HG03175 (cell line): Measurements from ENCODE around the gene POMT1.
"Not testable (repeated sequence)": the region's sequence is repeated elsewhere in the genome, so short reads cannot be mapped to it uniquely, and the experiment has no call there.

ENCODE experiments used
- ATAC-seq: cut with Tn5 transposase; IDR thresholded peaks from one replicate; pipeline ENCODE4 v1.9.1; 2021; ENCODE audit warnings: mild to moderate bottlenecking, moderate library complexity; ENCODE audit not compliant: unreplicated experiment

Gene POMT1

GRCh38 chr9:131495785-131496184 is 6.9 kb upstream of the POMT1 start:
- ATAC-seq: no peak

- no peak for ATAC-seq
These were observed 5.8 kb upstream of the POMT1 start for GRCh38 chr9:131496844-131497405.

GRCh38 chr9:131499254-131499767 is 3.4 kb upstream of the POMT1 start:
- no peak for ATAC-seq

- no peak for ATAC-seq
These were observed 2.3 kb upstream of the POMT1 start for GRCh38 chr9:131500377-131500776.

- ATAC-seq: no peak
These were observed 1.7 kb upstream of the POMT1 start for GRCh38 chr9:131500939-131501541.

GRCh38 chr9:131503626-131504465 is 1.1 kb downstream of the POMT1 start:
- ATAC-seq: no peak

GRCh38 chr9:131505012-131505411 is 2.3 kb downstream of the POMT1 start:
- no peak for ATAC-seq

- ATAC-seq: no peak
These were observed 8.7 kb downstream of the POMT1 start for GRCh38 chr9:131511416-131511815.

- no peak for ATAC-seq
These were observed 9.2 kb downstream of the POMT1 start for GRCh38 chr9:131511880-131512279.

GRCh38 chr9:131513177-131513576 is 10.5 kb downstream of the POMT1 start:
- no peak for ATAC-seq

GRCh38 chr9:131515559-131516031 is 12.9 kb downstream of the POMT1 start:
- not testable (repeated sequence) for ATAC-seq

GRCh38 chr9:131516100-131516499 is 13.4 kb downstream of the POMT1 start:
- ATAC-seq: no peak

- no peak for ATAC-seq
These were observed 14.2 kb downstream of the POMT1 start for GRCh38 chr9:131516930-131517329.

GRCh38 chr9:131517761-131518190 is 15.1 kb downstream of the POMT1 start:
- no peak for ATAC-seq

- ATAC-seq: no peak
These were observed 15.8 kb downstream of the POMT1 start for GRCh38 chr9:131518553-131518952.

GRCh38 chr9:131520503-131520902 is 17.8 kb downstream of the POMT1 start:
- ATAC-seq: no peak

GRCh38 chr9:131521203-131521602 is 18.5 kb downstream of the POMT1 start:
- ATAC-seq: no peak

GRCh38 chr9:131521822-131522221 is 19.1 kb downstream of the POMT1 start:
- ATAC-seq: no peak

GRCh38 chr9:131522257-131523085 is 19.8 kb downstream of the POMT1 start:
- ATAC-seq: no peak

- ATAC-seq: no peak
These were observed 20.3 kb downstream of the POMT1 start for GRCh38 chr9:131523086-131523388.
